HG03039 (cell line): ENCODE results near the gene ENTHD1.

Experiments used
- ATAC-seq: cut with Tn5 transposase; IDR thresholded peaks from one replicate; pipeline ENCODE4 v1.9.1; 2021; ENCODE audit warnings: mild to moderate bottlenecking, moderate library complexity; ENCODE audit not compliant: unreplicated experiment

The ENTHD1 gene

GRCh38 chr22:39718921-39719475 lies 174.6 kb downstream of the ENTHD1 start:
- ATAC-seq = no peak

GRCh38 chr22:39718206-39718605 lies 175.4 kb downstream of the ENTHD1 start:
- ATAC-seq = no peak

GRCh38 chr22:39717099-39717498 lies 176.5 kb downstream of the ENTHD1 start:
- no peak for ATAC-seq

GRCh38 chr22:39716534-39716933 lies 177.0 kb downstream of the ENTHD1 start:
- no peak for ATAC-seq

- ATAC-seq = no peak
Measured at GRCh38 chr22:39715778-39716495, 177.6 kb downstream of the ENTHD1 start.

- no peak for ATAC-seq
Measured at GRCh38 chr22:39714321-39714720, 179.2 kb downstream of the ENTHD1 start.

- ATAC-seq = no peak
Measured at GRCh38 chr22:39713799-39714290, 179.7 kb downstream of the ENTHD1 start.

GRCh38 chr22:39712751-39713525 lies 180.6 kb downstream of the ENTHD1 start:
- ATAC-seq = no peak

GRCh38 chr22:39712081-39712480 lies 181.5 kb downstream of the ENTHD1 start:
- ATAC-seq = no peak

- ATAC-seq = no peak
Measured at GRCh38 chr22:39710380-39711150, 183.0 kb downstream of the ENTHD1 start.

GRCh38 chr22:39707816-39708215 lies 185.7 kb downstream of the ENTHD1 start:
- ATAC-seq = no peak

GRCh38 chr22:39707351-39707750 lies 186.2 kb downstream of the ENTHD1 start:
- no peak for ATAC-seq

- ATAC-seq = no peak
Measured at GRCh38 chr22:39706376-39707140, 187.0 kb downstream of the ENTHD1 start.

- ATAC-seq = no peak
Measured at GRCh38 chr22:39705386-39705785, 188.2 kb downstream of the ENTHD1 start.

- ATAC-seq = no peak
Measured at GRCh38 chr22:39703928-39704639, 189.5 kb downstream of the ENTHD1 start.

GRCh38 chr22:39703091-39703490 lies 190.5 kb downstream of the ENTHD1 start:
- no peak for ATAC-seq

- ATAC-seq = no peak
Measured at GRCh38 chr22:39700565-39700964, 193.0 kb downstream of the ENTHD1 start.

- no peak for ATAC-seq
Measured at GRCh38 chr22:39699631-39700360, 193.8 kb downstream of the ENTHD1 start.
